Smooth muscle cell (in vitro differentiated cells): ENCODE results near the gene OR6T1. TPM values are rescaled to one million over a fixed set of nuclear protein-coding genes. Genes with fewer than 3 reads are reported as not detected.

Experiments used
- DNase-seq: peaks from one replicate; lab custom pipeline; 2025; ENCODE audit not compliant: unreplicated experiment; lab: John Stamatoyannopoulos, UW
- H2AFZ ChIP-seq: fragments of 200-600 bp; sonication (generic); 2 replicates; pipeline ENCODE4 v1.6.0; 2016; ENCODE audit warnings: antibody characterized with exemption, low read depth, mild to moderate bottlenecking
- H3F3A ChIP-seq: fragments of 200-600 bp; sonication (generic); 2 replicates; pipeline ENCODE4 v1.6.0; 2017; ENCODE audit warnings: antibody characterized with exemption, low read depth
- H3K27ac ChIP-seq: fragments of 200-600 bp; sonication (generic); 2 replicates; pipeline ENCODE4 v1.5.1; 2016; ENCODE audit warnings: low read depth, mild to moderate bottlenecking
- H3K27me3 ChIP-seq: fragments of 200-600 bp; sonication (generic); 2 replicates; pipeline ENCODE4 v1.6.1; 2016; ENCODE audit warnings: low read depth, mild to moderate bottlenecking
- H3K36me3 ChIP-seq: fragments of 200-600 bp; sonication (generic); 2 replicates; pipeline ENCODE4 v1.5.1; 2016; ENCODE audit warnings: low read depth
- H3K4me1 ChIP-seq: fragments of 200-600 bp; sonication (generic); 2 replicates; pipeline ENCODE4 v1.5.1; 2016; ENCODE audit warnings: low read depth
- H3K4me2 ChIP-seq: fragments of 200-600 bp; sonication (generic); 2 replicates; pipeline ENCODE4 v1.6.0; 2016; ENCODE audit warnings: mild to moderate bottlenecking
- H3K4me3 ChIP-seq: fragments of 200-600 bp; sonication (generic); 2 replicates; pipeline ENCODE4 v1.5.1; 2016; ENCODE audit warnings: mild to moderate bottlenecking
- H3K79me2 ChIP-seq: fragments of 200-600 bp; sonication (generic); 2 replicates; pipeline ENCODE4 v1.6.0; 2016; ENCODE audit warnings: low read depth, mild to moderate bottlenecking
- H3K9ac ChIP-seq: fragments of 200-600 bp; sonication (generic); 2 replicates; pipeline ENCODE4 v1.6.0; 2016; ENCODE audit warnings: low read depth
- H3K9me3 ChIP-seq: fragments of 200-600 bp; sonication (generic); replicated peaks from 2 replicates; pipeline ENCODE4 v1.5.1; 2016; ENCODE audit warnings: low read depth
- H4K20me1 ChIP-seq: fragments of 200-600 bp; sonication (generic); 2 replicates; pipeline ENCODE4 v1.6.0; 2016; ENCODE audit warnings: low read depth
- WGBS: methylation state at CpG from one replicate; pipeline ENCODE4 v1.1.7; 2016; ENCODE audit warnings: low lambda C conversion rate; 5-methylcytosine and 5-hydroxymethylcytosine counted together
- polyA plus RNA-seq: library from polyadenylated mRNA; unstranded; fragments of >200 nt; fragmentation: Nextera tagmentation; extraction: Ambion mirVana; gene quantifications from 2 replicates; pipeline ENCODE4 v1.2.1, GENCODE V29; 2016
- total RNA-seq: library from RNA; depleted of rRNA; stranded (reverse); fragments of >200 nt; gene quantifications from 2 replicates; pipeline ENCODE4 v1.2.3, GENCODE V29; 2014
- TF ChIP-seq, protein P1 (sequence below): fragments of 200-600 bp; sonication (generic); IDR thresholded peaks from 2 replicates; pipeline ENCODE4 v1.5.1; 2017; ENCODE audit warnings: borderline replicate concordance, mild to moderate bottlenecking, antibody characterized with exemption; ENCODE audit not compliant: insufficient read depth, poor library complexity, severe bottlenecking

OR6T1 gene
- total and polyA plus RNA-seq, 2 experiments from 2014 or later: not detected

DNA sequence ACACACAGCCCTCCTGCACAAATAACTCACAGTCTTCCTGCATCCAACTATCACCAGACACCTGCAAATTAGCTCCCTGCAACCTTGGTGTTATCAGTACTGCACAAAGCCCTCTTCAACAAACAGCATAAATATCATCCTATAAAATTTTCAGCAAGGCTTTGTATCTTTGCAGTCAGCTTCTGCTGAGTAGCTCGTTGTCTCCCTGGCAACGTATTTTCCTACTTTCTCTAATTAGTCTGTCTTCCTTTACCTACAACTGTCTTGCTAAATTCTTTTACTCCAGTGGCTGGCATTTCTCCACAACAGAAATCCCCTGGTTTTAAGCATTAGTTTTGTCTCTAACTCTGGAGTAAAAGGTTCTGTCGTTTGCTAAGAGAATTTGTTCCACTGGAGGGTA lies 37.8 kb downstream of the OR6T1 start:
- Histone ChIP-seq H4K20me1 (no peaks in the 10 kb centered on the region), H3K27ac (no peak overlapping the region), H3F3A (no peaks in the 10 kb centered on the region), H3K4me3 (no peak overlapping the region), H3K36me3 (no peaks in the 10 kb centered on the region), H2AFZ (no peak overlapping the region), H3K4me2 (no peak overlapping the region), H3K27me3 (no peaks in the 10 kb centered on the region), H3K9ac (no peak overlapping the region), H3K79me2 (no peaks in the 10 kb centered on the region), H3K9me3 (no peaks in the 10 kb centered on the region), H3K4me1 (peaks cover 7% of the 10 kb centered on the region)
- TF ChIP-seq, protein P1, sequence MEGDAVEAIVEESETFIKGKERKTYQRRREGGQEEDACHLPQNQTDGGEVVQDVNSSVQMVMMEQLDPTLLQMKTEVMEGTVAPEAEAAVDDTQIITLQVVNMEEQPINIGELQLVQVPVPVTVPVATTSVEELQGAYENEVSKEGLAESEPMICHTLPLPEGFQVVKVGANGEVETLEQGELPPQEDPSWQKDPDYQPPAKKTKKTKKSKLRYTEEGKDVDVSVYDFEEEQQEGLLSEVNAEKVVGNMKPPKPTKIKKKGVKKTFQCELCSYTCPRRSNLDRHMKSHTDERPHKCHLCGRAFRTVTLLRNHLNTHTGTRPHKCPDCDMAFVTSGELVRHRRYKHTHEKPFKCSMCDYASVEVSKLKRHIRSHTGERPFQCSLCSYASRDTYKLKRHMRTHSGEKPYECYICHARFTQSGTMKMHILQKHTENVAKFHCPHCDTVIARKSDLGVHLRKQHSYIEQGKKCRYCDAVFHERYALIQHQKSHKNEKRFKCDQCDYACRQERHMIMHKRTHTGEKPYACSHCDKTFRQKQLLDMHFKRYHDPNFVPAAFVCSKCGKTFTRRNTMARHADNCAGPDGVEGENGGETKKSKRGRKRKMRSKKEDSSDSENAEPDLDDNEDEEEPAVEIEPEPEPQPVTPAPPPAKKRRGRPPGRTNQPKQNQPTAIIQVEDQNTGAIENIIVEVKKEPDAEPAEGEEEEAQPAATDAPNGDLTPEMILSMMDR: no peak
- no peak for DNase-seq
- 72% methylated on average over 3 of the region's 3 CpGs for WGBS

DNA sequence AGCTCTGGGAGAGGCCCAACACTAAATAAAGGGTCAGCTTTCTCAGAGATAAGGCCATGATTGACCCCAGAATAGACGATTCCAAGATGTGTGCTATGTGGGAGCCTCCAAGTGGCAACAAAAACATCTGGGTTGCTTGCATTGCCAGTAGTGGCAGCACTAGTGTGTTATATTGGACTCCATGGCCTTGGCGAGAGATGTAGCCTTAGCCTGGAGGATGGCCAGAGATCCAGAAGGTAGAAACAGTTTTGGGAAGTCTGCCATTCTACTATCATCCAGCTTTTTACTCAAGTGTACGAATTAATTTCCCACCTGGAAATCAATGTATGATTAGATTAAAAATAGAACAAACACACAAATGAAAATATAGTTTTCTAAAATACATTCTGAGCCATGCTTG lies 38.7 kb downstream of the OR6T1 start:
- H3K27me3 ChIP-seq: no peaks in the 10 kb centered on the region
- TF ChIP-seq, protein P1: no peak
- H2AFZ ChIP-seq: no peak overlapping the region
- WGBS: 90% methylated on average over 3 of the region's 3 CpGs
- no peaks in the 10 kb centered on the region for H3K9me3 ChIP-seq
- H3K9ac ChIP-seq: no peak overlapping the region
- no peaks in the 10 kb centered on the region for H4K20me1 ChIP-seq
- H3K4me1 ChIP-seq: peaks cover 7% of the 10 kb centered on the region
- no peaks in the 10 kb centered on the region for H3K36me3 ChIP-seq
- no peaks in the 10 kb centered on the region for H3K79me2 ChIP-seq
- no peak overlapping the region for H3K4me3 ChIP-seq
- no peak for DNase-seq
- no peaks in the 10 kb centered on the region for H3F3A ChIP-seq
- no peak overlapping the region for H3K27ac ChIP-seq
- no peak overlapping the region for H3K4me2 ChIP-seq

DNA sequence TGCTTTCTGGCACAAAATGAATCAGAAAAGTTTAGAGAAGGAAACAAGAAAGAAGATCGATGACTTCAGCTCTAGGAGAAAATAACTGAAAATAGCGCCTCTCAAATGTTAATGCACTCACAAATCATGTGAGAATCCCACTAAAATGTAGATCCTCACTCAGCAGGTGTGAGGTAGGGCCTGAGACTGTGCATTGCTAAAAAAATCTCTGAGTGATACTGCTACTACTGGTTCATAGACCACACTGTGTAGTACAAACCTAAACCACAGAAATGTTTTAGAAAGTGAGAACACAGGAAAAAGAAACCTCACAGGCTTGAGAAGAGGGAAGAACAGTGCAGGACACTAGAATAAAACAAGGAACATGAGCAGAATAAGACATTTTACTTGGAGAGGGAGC lies 39.7 kb downstream of the OR6T1 start:
- H3K27ac ChIP-seq: no peak overlapping the region
- WGBS: 92% methylated on average over 2 of the region's 2 CpGs
- no peaks in the 10 kb centered on the region for H3K79me2 ChIP-seq
- no peaks in the 10 kb centered on the region for H3F3A ChIP-seq
- no peaks in the 10 kb centered on the region for H4K20me1 ChIP-seq
- DNase-seq: no peak
- peaks cover 7% of the 10 kb centered on the region for H3K4me1 ChIP-seq
- no peak overlapping the region for H3K9ac ChIP-seq
- H3K27me3 ChIP-seq: no peaks in the 10 kb centered on the region
- no peak overlapping the region for H2AFZ ChIP-seq
- no peak overlapping the region for H3K4me2 ChIP-seq
- H3K36me3 ChIP-seq: no peaks in the 10 kb centered on the region
- H3K9me3 ChIP-seq: no peaks in the 10 kb centered on the region
- TF ChIP-seq, protein P1: no peak
- H3K4me3 ChIP-seq: no peak overlapping the region

DNA sequence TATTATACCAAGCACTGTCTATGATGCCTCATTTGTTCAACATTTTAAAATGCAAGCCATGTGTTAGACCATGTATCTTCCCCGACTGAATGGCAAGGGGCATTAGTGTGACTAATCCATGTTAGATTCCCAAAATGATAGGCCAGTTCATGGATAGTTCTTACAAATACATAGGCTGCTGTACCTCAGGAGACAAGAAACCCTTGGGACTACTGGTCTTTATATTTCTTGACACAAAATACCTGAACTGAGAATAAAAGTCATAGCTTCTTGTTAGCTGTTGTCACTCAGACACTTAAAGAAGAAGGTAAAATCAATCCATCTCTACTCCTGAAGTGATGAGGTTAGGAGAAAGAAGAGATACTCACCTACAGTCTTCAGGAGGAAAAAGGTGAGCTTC lies 41.8 kb downstream of the OR6T1 start, which contains the start of gene OR8D4:
Gene OR8D4, plus strand, starts transcription at position 301 of the 400 bp plus-strand sequence. CDS start 4,265 bp downstream, outside the sequence.
- H3K9ac ChIP-seq: no peak within 1 kb of the TSS
- no peaks in the 10 kb centered on the region for H3K36me3 ChIP-seq
- no peaks in the 10 kb centered on the region for H4K20me1 ChIP-seq
- no peak within 1 kb of the TSS for H3K4me3 ChIP-seq
- no peaks in the 10 kb centered on the region for H3K79me2 ChIP-seq
- H3K4me1 ChIP-seq: peaks cover 7% of the 10 kb centered on the region
- no peaks in the 10 kb centered on the region for H3F3A ChIP-seq
- H3K9me3 ChIP-seq: no peaks in the 10 kb centered on the region
- DNase-seq: no peak
- H3K27me3 ChIP-seq: no peaks in the 10 kb centered on the region
- WGBS: 90% methylated on average over 1 of the region's 1 CpG
- TF ChIP-seq, protein P1: no peak
- no peak within 1 kb of the TSS for H2AFZ ChIP-seq
- no peak within 1 kb of the TSS for H3K27ac ChIP-seq
- no peak within 1 kb of the TSS for H3K4me2 ChIP-seq
